Measurements from ENCODE around the gene CHTF18.

CHTF18 gene

DNA sequence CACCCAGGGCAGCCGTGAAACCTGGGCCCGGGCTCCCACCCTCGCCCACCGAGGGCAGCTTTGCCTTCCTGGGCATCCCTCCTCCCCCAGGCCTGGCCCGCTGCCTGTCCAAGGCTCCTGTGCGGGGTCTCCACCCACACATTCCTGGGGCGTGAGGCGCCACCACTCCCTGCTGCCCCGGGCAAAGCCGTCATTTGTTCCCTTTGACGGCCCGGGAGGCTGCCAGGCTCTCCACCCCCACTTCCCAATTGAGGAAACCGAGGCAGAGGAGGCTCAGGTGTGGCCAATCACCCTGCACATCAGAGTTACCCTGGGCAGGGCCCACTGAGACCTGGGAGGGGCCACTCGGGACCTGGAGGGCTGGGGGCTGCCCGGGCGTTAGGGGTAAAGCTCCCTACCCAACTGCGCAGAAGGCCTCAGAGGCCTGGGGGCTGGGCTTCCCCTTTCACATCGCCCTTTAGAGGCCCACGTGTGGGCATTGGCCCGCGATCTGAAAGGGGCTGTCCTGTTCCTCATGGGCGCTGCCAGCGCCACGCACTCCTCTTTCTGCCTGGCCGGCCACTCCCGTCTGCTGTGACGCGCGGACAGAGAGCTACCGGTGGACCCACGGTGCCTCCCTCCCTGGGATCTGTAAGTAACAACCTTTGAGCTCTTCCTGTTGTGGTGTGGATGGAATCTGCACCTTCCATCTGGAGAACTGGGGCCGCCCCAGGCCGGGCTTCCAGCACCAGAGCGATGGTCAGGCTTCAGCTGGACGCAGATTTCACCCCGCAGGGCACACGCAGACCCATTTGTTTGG lies 27.7 kb upstream of the CHTF18 start, which contains the start of gene MSLN:
Gene MSLN (plus strand): TSS at position 190 of the 799 bp plus-strand sequence. CDS start 1,947 bp downstream, outside the sequence.
- no peak for DNase-seq (ENCODE audit: low read depth)
- TF ChIP-seq, protein P1, sequence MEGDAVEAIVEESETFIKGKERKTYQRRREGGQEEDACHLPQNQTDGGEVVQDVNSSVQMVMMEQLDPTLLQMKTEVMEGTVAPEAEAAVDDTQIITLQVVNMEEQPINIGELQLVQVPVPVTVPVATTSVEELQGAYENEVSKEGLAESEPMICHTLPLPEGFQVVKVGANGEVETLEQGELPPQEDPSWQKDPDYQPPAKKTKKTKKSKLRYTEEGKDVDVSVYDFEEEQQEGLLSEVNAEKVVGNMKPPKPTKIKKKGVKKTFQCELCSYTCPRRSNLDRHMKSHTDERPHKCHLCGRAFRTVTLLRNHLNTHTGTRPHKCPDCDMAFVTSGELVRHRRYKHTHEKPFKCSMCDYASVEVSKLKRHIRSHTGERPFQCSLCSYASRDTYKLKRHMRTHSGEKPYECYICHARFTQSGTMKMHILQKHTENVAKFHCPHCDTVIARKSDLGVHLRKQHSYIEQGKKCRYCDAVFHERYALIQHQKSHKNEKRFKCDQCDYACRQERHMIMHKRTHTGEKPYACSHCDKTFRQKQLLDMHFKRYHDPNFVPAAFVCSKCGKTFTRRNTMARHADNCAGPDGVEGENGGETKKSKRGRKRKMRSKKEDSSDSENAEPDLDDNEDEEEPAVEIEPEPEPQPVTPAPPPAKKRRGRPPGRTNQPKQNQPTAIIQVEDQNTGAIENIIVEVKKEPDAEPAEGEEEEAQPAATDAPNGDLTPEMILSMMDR (conservative IDR thresholded peaks at IDR 0.05; ENCODE audit: low read length), result no peak
- no peak within 1 kb of the TSS for H3K4me3 ChIP-seq (ENCODE audit: low read length)

DNA sequence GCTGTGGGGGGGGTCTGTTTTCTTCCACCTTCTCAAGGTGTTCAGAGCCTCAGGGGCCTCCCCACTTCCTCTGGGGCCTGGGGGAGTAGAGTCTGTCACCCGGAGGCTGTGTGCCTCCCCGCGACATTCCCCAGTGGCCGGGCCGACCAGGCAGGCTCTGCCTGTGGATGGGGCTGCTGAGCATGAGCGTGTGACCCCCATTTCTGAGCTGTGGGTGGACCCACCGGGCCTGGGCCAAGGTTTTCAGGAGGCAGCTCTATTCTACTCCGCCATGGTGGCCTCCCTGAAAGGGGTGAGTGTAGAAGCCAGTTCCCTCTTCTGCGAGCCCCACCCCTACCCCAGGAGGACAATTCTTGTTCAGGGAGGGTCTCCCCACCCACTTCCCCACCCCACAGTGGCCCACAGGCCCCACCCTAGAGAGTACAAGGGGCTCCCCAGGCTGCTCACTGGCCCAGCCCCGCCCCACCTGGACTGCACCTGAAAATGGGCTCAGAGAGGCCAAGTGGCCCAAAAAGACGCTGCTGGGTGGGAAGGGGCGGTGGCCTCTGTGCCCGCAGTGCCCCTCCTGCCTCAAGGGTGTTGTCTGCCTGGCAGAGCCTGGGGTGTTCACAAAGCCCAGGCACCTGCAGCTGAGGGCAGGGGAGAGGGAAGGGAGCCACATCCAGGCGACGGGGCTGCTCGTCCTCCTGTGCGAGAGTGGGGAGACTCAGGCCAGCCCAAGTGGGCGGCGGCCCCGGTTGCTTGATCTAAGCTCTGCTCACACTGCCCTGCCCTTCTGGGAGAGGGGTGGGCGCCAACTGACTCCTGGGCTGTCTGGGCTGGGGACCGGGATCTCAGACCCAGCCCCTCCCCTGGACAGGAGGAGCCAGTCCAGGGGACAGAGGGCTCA lies 26.6 kb upstream of the CHTF18 start:
- DNase-seq (ENCODE audit: low read depth), result no peak
- TF ChIP-seq, protein P1 (conservative IDR thresholded peaks at IDR 0.05; ENCODE audit: low read length), result no peak
- no peak overlapping the region for H3K4me3 ChIP-seq (ENCODE audit: low read length)

DNA sequence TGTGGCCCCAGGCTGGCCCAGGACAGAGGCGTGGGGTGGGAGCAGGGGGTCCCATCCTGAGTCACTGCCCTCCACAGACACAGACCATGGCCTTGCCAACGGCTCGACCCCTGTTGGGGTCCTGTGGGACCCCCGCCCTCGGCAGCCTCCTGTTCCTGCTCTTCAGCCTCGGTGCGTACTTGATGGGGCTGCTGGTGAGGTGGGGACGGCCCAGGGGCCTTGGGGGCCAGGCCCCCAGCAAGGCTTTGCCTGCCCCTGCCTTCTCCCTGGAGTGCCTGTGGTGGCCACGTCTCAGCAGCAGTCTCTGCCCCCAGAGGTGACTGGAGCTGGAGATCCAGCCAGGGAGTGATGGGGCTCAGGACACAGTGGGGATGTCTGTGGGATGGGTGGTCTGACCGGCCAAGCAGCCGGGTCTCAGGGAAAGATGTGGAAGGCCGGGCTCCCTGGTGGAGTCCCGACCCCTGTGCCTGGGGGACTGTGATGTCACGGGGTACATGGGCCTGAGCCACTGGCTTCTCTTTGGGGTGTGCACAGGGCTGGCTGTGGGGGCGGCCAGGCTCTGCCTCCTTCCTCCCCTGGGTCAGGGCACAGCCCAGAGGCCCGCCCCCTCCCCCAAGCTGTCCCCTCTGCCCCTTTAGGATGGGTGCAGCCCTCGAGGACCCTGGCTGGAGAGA lies 25.7 kb upstream of the CHTF18 start:
- TF ChIP-seq, protein P1 (conservative IDR thresholded peaks at IDR 0.05; ENCODE audit: low read length), result no peak

DNA sequence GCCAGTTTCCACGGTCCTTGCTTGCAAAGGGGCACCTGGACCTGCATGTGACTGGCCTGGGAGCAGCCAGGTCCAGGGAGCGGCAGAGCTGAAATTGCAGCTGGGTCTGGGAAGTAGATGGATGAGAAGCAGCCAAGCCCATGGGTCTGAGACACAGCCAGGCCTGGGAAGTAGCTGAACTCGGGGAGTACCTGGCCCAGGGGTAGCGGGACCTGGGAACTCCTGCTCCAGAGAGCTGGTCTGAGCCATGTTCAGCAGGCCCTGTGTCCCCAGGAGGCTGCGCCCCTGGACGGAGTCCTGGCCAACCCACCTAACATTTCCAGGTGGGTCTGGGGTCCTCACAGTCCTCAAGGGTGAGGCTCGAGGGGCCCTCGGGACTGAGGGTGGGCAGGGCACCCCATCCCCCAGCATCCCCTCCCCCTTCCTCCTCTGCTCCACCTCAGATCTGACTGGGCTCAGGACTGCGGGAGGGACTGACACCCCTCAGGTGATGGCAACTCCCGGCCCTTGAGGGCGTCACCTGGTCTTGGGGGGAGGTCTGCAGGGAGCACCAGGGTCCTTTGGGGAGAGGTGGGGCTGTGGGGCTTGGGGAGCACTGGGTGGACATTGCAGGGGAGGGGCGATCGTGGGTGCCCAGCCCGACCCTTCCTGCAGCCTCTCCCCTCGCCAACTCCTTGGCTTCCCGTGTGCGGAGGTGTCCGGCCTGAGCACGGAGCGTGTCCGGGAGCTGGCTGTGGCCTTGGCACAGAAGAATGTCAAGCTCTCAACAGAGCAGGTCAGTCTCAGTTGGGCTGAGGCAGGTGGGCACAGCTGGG lies 24.8 kb upstream of the CHTF18 start:
- TF ChIP-seq, protein P1 (conservative IDR thresholded peaks at IDR 0.05; ENCODE audit: low read length), result no peak
- no peak overlapping the region for H3K4me3 ChIP-seq (ENCODE audit: low read length)
- DNase-seq (ENCODE audit: low read depth), result no peak

More for the DNA sequence above, 25.7 kb upstream of the CHTF18 start:
- H3K4me3 ChIP-seq (ENCODE audit: low read length), result no peak overlapping the region
- no peak for DNase-seq (ENCODE audit: low read depth)

DNA sequence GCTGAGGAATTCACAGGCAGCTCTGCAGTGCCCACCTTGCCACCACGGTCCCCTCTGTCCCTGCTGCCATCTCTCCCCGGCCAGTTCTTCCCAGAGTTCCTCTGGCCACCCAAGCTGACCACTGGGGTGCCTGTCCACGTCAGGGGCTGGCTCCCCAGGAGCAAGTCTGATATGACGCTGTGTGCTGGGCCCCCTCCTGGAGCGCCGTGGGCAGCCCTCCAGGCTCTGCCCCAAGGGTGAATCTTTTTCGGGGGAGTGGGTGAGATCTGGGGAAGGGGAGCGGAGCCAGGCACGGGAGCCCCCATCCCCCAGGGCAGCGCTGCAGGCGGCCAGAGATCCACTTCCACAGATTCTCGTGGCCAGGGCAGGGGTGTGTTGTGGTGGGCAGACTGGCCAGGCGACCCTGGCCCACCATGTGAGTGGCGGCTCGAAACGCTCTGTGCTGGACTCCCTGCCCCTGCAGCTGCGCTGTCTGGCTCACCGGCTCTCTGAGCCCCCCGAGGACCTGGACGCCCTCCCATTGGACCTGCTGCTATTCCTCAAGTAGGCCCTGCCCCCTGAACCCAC lies 24.2 kb upstream of the CHTF18 start:
- no peak overlapping the region for H3K4me3 ChIP-seq (ENCODE audit: low read length)
- no peak for DNase-seq (ENCODE audit: low read depth)
- TF ChIP-seq, protein P1 (conservative IDR thresholded peaks at IDR 0.05; ENCODE audit: low read length), result no peak
